Neural cell (in vitro differentiated cells): ENCODE measurements around the gene PRXL2B.

Source experiments
- CTCF ChIP-seq: fragments of 450-650 bp; IDR thresholded peaks from 2 replicates; pipeline ENCODE4 v1.5.1; 2014; ENCODE audit warnings: antibody characterized with exemption, mild to moderate bottlenecking, moderate library complexity; ENCODE audit not compliant: poor library complexity, severe bottlenecking
- EP300 ChIP-seq: fragments of 450-650 bp; conservative IDR thresholded peaks from 2 replicates; pipeline ENCODE4 v1.6.1; 2014; ENCODE audit warnings: antibody characterized with exemption, mild to moderate bottlenecking, moderate library complexity; ENCODE audit not compliant: poor library complexity, severe bottlenecking
- POLR2AphosphoS5 ChIP-seq: IDR thresholded peaks from 2 replicates; pipeline ENCODE4 v1.6.1; 2012
- TAF1 ChIP-seq: IDR thresholded peaks from 2 replicates; pipeline ENCODE4 v1.6.1; 2012; ENCODE audit warnings: low read depth

- TF ChIP-seq POLR2AphosphoS5 (no peak), TAF1 (no peak), EP300 (no peak), CTCF (no peak)
Measured at GRCh38 chr1:2630498-2631135, 44.0 kb downstream of the PRXL2B start.
